ENCODE results near the gene SERP1. TPM values are rescaled to one million over a fixed set of nuclear protein-coding genes. Genes with fewer than 3 reads are reported as not detected.
A peak's percentile ranks its signal among the peaks of the same experiment; 100 is the strongest.
"Not testable (repeated sequence)": the region's sequence is repeated elsewhere in the genome, so short reads cannot be mapped to it uniquely, and the experiment has no call there.

SERP1 gene
- polyA plus RNA-seq, 1 donor from 2014 or later, result 120 TPM

DNA sequence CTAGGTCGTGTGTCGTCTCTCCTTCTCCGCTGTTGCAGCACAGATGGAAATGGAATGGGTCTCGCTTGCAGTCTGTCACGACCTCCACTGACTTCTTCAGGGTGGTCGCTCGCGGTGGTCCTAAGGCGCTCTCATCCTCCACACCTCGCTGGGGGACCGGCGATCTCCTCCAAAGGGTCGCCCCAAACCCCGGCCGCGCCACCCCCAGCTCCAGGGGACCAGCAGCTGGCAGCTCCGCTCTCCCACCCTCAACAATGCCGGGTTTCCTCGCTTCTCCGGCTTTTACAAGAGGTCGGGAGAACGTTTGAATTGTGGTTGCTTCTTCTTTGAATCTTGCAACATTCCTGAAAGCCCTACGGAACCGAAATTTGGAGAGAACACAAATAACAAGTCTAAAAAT lies 25.9 kb downstream of the SERP1 start:
- H3K36me3 Mint-ChIP-seq, result no peaks in the 10 kb centered on the region
- H3K4me1 Mint-ChIP-seq, result peaks cover 0 to 2% (median 0%) of the 10 kb centered on the region in 3 donors
- H3K4me3 Mint-ChIP-seq, result no peak overlapping the region
- H3K27me3 Mint-ChIP-seq, result no peaks in the 10 kb centered on the region
- no peak overlapping the region for H3K27ac Mint-ChIP-seq
- peaks cover 6 to 17% (median 8%) of the 10 kb centered on the region in 3 donors for H3K9me3 Mint-ChIP-seq

DNA sequence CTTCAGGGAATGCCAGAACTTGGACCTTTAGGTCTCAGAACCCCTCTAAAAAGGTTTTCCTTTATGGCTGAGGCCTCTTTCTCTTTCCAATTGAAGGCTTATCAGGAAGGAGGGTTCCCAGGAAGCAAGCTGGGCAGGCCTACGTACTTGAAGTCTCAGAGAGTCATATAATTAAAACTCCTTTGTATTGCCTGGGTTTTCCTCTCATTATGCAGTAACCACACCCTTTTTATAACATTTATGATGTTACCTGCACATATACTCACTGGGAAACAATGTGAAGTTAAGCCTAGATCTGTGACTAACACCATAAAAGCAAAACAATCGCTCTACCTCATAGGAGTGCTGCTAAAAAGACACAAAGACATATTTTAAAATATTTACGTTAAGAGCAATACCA lies 27.3 kb downstream of the SERP1 start:
- peaks cover 6 to 17% (median 9%) of the 10 kb centered on the region in 3 donors for H3K9me3 Mint-ChIP-seq
- no peaks in the 10 kb centered on the region for H3K36me3 Mint-ChIP-seq
- no peak overlapping the region for H3K4me3 Mint-ChIP-seq
- no peak overlapping the region for H3K27ac Mint-ChIP-seq
- peaks cover 0 to 4% (median 0%) of the 10 kb centered on the region in 3 donors for H3K4me1 Mint-ChIP-seq
- no peaks in the 10 kb centered on the region for H3K27me3 Mint-ChIP-seq

DNA sequence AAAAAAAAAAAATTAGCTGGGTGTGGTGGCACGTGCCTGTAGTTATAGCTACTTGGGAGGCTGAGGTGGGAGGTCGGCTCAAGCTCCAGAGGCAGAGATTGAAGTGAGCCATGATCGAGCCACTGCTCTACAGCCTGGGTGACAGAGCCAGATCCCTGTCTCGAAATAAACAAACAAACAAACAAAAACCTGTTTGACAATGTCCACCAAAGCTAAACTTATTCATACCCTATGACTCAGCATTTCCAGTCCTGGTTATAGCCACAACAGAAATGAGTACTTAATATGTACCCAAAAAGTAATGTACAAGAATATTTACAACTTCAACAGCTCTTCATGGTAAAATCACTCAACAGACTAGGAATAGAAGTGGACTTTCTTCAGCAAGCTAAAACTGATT lies 31.1 kb downstream of the SERP1 start:
- Mint-ChIP-seq H3K4me3 (no peak overlapping the region), H3K27me3 (peaks cover 5% of the 10 kb centered on the region), H3K4me1 (peaks cover 0 to 4% (median 0%) of the 10 kb centered on the region in 3 donors), H3K27ac (no peak overlapping the region), H3K9me3 (peaks cover 6 to 17% (median 9%) of the 10 kb centered on the region in 3 donors), H3K36me3 (no peaks in the 10 kb centered on the region)

DNA sequence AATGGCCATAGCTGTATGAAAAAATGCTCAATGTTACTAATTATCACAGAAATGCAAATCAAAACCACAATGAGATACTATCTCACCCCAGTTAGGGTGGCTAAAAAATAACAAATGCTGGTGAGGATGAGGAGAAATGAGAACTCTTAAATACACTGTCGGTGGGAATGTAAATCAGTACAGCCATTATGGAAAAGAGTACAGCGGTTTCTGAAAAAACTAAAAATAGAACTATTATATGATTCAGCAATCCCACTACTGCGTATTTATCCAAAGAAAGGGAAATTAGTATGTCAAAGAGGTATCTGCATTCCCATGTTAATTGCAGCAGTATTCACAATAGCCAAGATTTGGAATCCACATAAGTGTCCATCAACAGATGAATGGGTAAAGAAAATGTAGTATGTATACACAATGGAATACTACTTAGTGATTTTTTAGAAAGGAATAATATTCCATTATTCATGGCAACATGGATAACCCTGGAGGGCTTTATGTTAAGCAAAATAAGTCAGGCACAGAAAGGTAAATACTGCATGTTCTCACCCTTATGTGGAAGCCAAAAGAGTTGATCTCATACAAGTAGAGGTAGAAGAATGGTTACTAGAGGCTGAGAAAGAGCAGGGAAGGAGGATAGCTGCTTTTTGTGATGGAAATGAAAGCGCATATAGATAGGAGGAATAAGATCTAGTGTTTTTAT lies 35.0 kb downstream of the SERP1 start:
- H3K4me3 Mint-ChIP-seq, result peak overlapping the region in 1 of 4 donors; percentile 10
- no peaks in the 10 kb centered on the region for H3K36me3 Mint-ChIP-seq
- peaks cover 1 to 12% (median 4%) of the 10 kb centered on the region in 3 donors for H3K9me3 Mint-ChIP-seq
- no peak overlapping the region for H3K27ac Mint-ChIP-seq
- peaks cover 13% of the 10 kb centered on the region for H3K27me3 Mint-ChIP-seq
- peaks cover 0 to 2% (median 0%) of the 10 kb centered on the region in 3 donors for H3K4me1 Mint-ChIP-seq

DNA sequence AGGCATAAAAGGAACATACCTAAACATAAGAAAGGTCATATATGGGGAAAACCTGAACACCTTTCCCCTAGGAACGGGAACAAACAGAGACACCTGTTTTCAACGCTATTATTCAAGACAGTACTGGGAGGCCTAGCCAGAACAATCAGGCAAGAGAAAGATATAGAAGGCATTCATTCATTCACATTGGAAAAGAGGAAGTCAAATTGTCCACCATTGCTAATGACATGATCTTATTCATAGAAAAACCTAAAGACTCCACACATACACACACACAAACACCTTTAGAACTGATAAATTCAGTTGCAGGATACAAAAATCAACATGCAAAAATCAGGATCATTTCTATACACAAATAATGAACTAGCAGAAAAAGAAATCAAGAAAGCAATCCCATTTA lies 36.5 kb downstream of the SERP1 start:
- Mint-ChIP-seq H3K4me1 (no peaks in the 10 kb centered on the region), H3K9me3 (peaks cover 0 to 8% (median 1%) of the 10 kb centered on the region in 3 donors), H3K27ac (no peak overlapping the region), H3K36me3 (no peaks in the 10 kb centered on the region), H3K27me3 (peaks cover 17% of the 10 kb centered on the region), H3K4me3 (no peak overlapping the region)

DNA sequence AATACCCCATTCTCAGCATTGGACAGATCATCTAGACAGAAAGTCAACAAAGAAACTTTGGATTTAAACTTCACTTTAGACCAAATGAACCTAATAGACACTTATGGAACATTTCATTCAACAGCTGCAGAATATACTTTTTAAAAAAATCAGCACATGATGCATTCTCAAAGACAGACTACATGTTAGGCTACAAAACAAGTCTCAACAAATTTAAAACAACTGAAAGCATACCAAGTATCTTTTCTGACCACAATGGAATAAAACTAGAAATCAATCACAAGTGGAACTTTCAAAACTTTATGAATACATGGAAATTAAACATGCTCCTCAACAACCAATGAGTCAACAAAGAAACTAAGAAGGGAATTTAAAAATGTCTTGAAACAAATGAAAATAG lies 37.9 kb downstream of the SERP1 start:
- Mint-ChIP-seq H3K9me3 (peaks cover 0 to 9% (median 1%) of the 10 kb centered on the region in 3 donors), H3K4me1 (no peaks in the 10 kb centered on the region), H3K27me3 (peaks cover 19% of the 10 kb centered on the region), H3K4me3 (no peak overlapping the region), H3K36me3 (no peaks in the 10 kb centered on the region), H3K27ac (no peak overlapping the region)

DNA sequence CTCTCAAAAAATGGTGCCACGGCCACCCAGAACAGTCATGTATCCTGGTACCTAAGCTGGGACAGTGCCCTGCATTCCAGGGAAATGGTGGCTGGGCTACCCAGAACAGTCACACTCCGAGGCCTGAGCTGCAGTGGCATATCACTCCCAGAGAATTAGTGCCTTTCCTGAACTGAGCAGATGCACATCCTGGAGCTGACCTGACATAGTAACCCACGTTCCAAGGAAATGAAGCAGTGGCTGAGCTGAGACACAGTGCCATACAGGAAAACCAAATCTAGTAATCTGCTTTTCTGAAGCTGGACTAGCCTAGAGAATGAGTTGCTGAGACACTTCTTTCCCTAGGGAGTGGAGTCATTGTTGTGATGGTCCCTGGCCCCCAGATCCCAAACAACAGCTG lies 41.8 kb downstream of the SERP1 start:
- H3K27ac Mint-ChIP-seq, result no peak overlapping the region
- H3K36me3 Mint-ChIP-seq, result peaks cover 3% of the 10 kb centered on the region
- H3K27me3 Mint-ChIP-seq, result peaks cover 16% of the 10 kb centered on the region
- H3K4me1 Mint-ChIP-seq, result no peaks in the 10 kb centered on the region
- H3K9me3 Mint-ChIP-seq, result peaks cover 7 to 20% (median 12%) of the 10 kb centered on the region in 3 donors
- H3K4me3 Mint-ChIP-seq, result no peak overlapping the region

DNA sequence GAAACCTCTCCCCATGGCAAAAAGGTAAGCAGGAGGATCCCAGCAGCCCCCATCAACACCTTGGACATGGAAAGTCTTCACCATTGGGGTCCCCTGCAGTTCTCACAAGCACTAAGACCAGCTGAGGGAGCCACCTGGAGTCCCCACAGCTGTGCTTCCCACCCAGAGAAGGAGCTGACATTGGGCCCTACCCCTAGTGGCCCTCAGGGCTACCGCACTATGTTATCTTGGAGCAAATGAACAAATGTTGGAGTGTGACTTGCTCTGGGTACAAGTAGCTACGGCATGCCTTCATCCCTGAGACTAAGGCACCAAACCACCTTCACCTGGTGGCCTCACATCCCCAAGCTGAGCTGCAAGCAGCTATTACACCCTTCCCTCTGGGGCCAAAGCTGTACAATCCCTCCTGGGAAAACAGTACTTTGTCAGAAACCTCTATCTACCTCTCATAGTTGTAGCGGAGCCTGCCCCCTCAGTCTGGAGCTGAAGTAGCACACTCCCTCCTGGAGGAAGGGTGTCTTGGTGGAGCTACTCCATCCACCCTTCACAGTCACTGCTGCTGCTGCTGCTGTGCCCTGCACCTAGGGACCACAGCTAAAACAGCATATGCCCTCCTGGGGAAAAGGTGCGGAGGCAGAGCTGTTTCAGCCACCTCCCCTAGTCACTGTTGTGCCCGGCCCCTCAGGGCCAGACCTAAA lies 42.7 kb downstream of the SERP1 start:
- Mint-ChIP-seq H3K27ac (no peak overlapping the region), H3K9me3 (peaks cover 7 to 18% (median 12%) of the 10 kb centered on the region in 3 donors), H3K4me1 (no peaks in the 10 kb centered on the region), H3K4me3 (no peak overlapping the region), H3K36me3 (peaks cover 3% of the 10 kb centered on the region), H3K27me3 (peaks cover 16% of the 10 kb centered on the region)

DNA sequence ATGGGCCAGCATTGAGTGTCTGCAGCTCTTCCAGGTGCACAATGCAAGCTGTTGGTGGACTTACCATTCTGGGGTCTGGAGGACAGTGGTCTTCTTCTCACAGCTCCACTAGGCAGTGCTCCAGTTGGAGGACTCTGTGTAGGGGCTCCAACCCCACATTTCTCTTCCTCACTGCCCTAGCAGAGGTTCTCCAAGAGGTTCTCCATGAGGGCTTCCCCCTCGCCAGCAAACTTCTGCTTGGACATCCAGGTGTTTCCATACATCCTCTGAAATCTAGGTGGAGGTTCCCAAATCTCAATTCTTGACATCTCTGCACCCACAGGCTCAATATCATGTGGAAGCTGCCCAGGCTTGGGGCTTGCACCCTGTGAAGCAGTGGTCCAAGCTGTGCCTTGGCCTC lies 45.3 kb downstream of the SERP1 start:
- not testable (repeated sequence) for H3K4me3 Mint-ChIP-seq, H3K36me3 Mint-ChIP-seq, H3K4me1 Mint-ChIP-seq, H3K27ac Mint-ChIP-seq, H3K27me3 Mint-ChIP-seq
- peaks cover 5 to 12% (median 12%) of the 10 kb centered on the region in 3 donors for H3K9me3 Mint-ChIP-seq

DNA sequence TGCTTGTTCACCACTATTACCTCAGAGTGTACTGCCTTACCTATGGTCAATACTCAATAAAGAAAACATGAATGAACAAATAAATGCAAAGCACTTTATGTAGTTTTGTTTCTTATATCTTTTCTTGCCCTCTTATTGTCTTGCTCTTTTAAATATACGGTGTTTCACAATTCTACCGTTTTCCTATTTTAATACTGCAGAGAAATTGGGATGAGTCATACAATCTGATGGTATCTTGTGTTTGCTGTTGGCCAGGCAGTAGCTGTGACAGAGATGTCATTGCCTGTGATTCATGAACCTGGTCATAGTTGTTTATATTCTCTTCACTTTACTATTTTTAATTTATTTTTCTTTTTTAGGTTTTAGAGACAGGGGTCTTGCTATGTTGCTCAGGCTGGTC lies 48.3 kb downstream of the SERP1 start:
- Mint-ChIP-seq H3K9me3 (peaks cover 5 to 12% (median 11%) of the 10 kb centered on the region in 3 donors), H3K27me3 (peaks cover 2% of the 10 kb centered on the region), H3K4me3 (no peak overlapping the region), H3K4me1 (peaks cover 0 to 2% (median 0%) of the 10 kb centered on the region in 3 donors), H3K27ac (no peak overlapping the region), H3K36me3 (peaks cover 3% of the 10 kb centered on the region)

DNA sequence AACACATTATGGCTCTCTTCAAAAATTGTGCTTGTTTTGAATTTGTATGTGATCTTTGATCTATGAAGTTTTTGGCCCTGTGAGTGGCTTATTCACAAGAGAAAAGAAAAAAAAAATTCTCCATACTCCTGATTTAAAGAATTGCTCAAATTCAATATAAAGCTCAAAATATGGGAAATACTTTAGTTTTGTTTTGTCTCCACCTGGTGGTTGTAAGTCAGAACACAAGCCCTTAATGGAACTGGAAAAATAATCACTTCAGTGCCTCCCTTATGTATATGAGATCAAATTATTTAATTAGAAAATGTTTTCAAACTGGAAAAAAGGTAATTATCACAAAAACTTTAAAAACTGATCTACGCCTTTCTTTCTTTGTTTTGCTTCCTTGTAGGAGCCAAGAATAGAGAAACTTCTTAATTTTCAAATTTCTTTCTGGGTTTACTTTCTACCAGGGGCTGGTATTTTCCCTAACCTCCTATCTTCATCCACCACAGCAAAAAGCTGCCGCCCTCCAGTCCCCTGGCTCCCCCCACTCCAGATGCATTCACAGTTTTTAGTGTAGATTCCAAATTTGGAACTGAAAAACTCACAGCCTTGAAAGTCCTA lies 50.6 kb downstream of the SERP1 start:
- Mint-ChIP-seq H3K9me3 (peaks cover 0 to 2% (median under 1%) of the 10 kb centered on the region in 3 donors), H3K4me1 (peaks cover 0 to 2% (median 0%) of the 10 kb centered on the region in 3 donors), H3K27me3 (no peaks in the 10 kb centered on the region), H3K4me3 (no peak overlapping the region), H3K27ac (no peak overlapping the region), H3K36me3 (no peaks in the 10 kb centered on the region)

DNA sequence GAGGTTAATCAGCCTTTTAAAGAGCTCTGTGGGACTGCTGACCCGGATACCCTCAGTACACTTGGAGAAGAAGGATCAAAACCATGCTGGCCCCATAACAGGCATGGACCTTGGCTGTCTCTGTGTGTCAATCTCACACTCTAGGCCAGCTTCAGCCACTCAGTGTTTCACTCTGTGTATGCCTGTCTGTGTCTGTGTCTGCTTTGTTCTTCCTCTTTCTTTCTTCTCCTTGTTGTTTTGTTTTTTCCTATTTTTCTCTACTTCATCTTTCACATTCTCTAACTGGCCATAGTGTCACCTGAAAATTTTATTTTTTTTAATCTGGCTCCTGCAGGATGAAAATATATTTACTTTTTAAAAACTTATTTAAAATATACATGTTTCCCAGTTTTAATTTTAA lies 51.1 kb downstream of the SERP1 start:
- H3K4me3 Mint-ChIP-seq, result no peak overlapping the region
- no peaks in the 10 kb centered on the region for H3K27me3 Mint-ChIP-seq
- H3K27ac Mint-ChIP-seq, result no peak overlapping the region
- H3K36me3 Mint-ChIP-seq, result no peaks in the 10 kb centered on the region
- peaks cover 0 to 2% (median 0%) of the 10 kb centered on the region in 3 donors for H3K4me1 Mint-ChIP-seq
- H3K9me3 Mint-ChIP-seq, result no peaks in the 10 kb centered on the region

DNA sequence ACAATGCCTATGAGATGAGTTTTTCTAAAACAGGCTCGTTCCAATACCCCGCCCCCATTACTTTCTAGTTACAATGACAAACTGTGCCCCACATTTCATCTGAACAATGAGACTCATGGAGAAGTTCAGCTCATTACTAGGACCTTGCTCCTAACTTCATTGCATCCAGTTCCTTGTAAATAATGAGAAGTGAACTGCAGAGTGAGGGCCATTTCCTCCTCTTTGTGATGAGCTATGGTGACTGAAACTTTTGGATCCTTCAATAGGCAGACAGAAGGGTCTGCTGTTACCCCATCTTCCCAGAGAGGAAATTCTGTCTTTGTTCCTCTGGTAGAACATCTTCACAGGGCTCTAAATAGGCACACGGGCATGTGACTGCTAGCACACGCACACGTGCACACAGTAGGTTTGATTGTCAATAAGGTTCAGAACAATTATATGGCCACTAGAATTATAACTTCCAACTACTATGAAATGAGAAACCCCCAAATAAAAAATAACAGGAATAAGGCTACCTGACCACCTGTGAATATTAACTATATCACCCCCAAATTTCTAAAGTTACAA lies 51.8 kb downstream of the SERP1 start:
- H3K9me3 Mint-ChIP-seq, result no peaks in the 10 kb centered on the region
- no peaks in the 10 kb centered on the region for H3K36me3 Mint-ChIP-seq
- no peaks in the 10 kb centered on the region for H3K27me3 Mint-ChIP-seq
- no peak overlapping the region for H3K4me3 Mint-ChIP-seq
- H3K4me1 Mint-ChIP-seq, result peaks cover 0 to 2% (median 0%) of the 10 kb centered on the region in 3 donors
- H3K27ac Mint-ChIP-seq, result no peak overlapping the region

Data from IgD-negative memory B cell (primary cell).